Measurements from ENCODE around the gene SMPX.

SMPX gene

GRCh38 chrX:21659320-21659719 is 98.6 kb downstream of the SMPX start:
- Mint-ChIP-seq H3K27me3 (ENCODE audit: low read depth, poor library complexity) (no peaks in the 10 kb centered on the region), H3K27ac (no peak overlapping the region), H3K36me3 (ENCODE audit: low read depth) (peaks cover 17% of the 10 kb centered on the region), H3K9me3 (peaks cover 12% of the 10 kb centered on the region), H3K4me1 (no peaks in the 10 kb centered on the region), H3K4me3 (no peak overlapping the region)
- no peak for TF ChIP-seq CTCF (IDR thresholded peaks at IDR 0.05)
- DNase-seq: no peak

GRCh38 chrX:21658746-21659145 is 99.2 kb downstream of the SMPX start:
- Mint-ChIP-seq H3K36me3 (ENCODE audit: low read depth) (peaks cover 17% of the 10 kb centered on the region), H3K4me3 (no peak overlapping the region), H3K4me1 (no peaks in the 10 kb centered on the region), H3K27me3 (ENCODE audit: low read depth, poor library complexity) (no peaks in the 10 kb centered on the region), H3K27ac (no peak overlapping the region), H3K9me3 (peaks cover 12% of the 10 kb centered on the region)
- TF ChIP-seq CTCF (IDR thresholded peaks at IDR 0.05): no peak
- DNase-seq: no peak

DNA sequence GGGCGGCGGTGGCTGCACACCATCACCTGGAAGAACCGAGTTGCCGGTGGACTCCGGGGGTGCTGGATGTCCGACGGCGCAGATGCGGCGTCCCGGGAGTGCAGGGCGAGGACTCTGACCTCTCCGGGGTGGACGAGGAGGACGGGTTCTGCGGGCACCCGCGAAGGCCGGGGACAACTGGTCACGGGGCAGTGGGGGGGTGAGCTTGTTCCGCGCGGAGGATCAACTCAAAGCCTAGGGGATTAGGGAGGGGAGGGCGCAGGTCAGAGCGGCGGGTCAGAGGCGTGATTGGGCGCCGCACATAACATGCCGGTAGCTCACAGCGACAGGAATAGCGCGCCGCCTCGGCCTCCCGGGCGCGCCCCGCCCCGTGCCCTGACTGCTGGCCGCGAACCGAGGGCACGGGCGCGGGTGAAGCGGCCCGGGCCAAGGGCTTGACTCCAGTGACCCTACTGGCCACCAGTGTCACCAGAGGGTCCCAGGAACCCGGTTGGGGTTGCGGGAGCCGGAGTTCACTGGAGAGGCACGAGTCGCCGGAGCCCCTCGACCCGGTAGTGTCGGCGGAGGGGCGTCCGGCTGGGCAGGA is 99.7 kb downstream of the SMPX start, which contains the start of gene KLHL34:
KLHL34 (minus strand) TSS at position 179 of the 586 bp plus-strand sequence. CDS start 542 bp downstream, outside the sequence.
- H3K4me3 Mint-ChIP-seq: no peak within 1 kb of the TSS
- no peak for DNase-seq

GRCh38 chrX:21657318-21658151 is 100.4 kb downstream of the SMPX start:
- H3K4me1 Mint-ChIP-seq: no peaks in the 10 kb centered on the region
- H3K27me3 Mint-ChIP-seq (ENCODE audit: low read depth, poor library complexity): no peaks in the 10 kb centered on the region
- no peak overlapping the region for H3K27ac Mint-ChIP-seq
- H3K36me3 Mint-ChIP-seq (ENCODE audit: low read depth): peaks cover 17% of the 10 kb centered on the region
- no peak overlapping the region for H3K4me3 Mint-ChIP-seq
- peaks cover 12% of the 10 kb centered on the region for H3K9me3 Mint-ChIP-seq
- DNase-seq: no peak
- TF ChIP-seq CTCF (IDR thresholded peaks at IDR 0.05): no peak

More for the DNA sequence above, 99.7 kb downstream of the SMPX start, which contains the start of gene KLHL34:
- TF ChIP-seq CTCF (IDR thresholded peaks at IDR 0.05): no peak
- Mint-ChIP-seq H3K36me3 (ENCODE audit: low read depth) (peaks cover 17% of the 10 kb centered on the region), H3K27me3 (ENCODE audit: low read depth, poor library complexity) (no peaks in the 10 kb centered on the region), H3K4me1 (no peaks in the 10 kb centered on the region), H3K9me3 (peaks cover 12% of the 10 kb centered on the region), H3K27ac (no peak within 1 kb of the TSS)

DNA sequence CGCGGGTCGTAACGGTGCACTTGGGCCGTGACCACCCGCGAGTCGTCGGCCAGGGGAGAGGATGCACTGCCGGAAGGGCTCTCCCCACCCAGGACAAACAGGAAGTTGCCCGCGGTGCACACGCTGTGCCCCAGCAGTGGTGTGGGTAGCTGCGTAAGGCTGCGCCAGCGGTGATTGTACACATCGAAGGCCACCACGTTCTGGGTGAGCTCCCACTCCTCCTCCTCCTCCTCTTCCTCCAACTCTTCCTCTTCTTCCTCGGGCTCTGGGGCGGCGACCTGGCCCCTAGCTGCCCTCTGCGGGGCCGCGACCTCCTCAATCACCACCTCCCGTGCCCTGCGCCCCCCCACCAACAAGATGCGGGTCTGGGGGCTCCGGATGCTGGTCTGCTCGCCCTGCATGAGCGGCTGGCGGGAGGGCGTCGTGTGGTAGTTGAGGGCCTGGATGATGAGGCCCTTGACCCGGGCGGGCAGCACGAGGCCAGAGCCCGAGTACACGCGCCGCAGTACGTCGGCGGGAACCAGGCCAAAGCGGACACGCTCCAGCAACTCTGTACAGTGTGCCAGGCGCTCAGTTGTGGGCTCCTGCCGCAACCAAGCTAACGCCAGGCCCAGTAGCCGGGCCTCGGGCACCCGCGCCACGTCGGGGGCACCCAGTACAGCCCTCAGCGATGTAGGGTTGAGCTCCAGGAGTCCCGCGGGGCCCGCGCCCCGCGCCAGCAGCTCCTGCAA is 101.2 kb downstream of the SMPX start:
- no peak for TF ChIP-seq CTCF (IDR thresholded peaks at IDR 0.05)
- peaks cover 17% of the 10 kb centered on the region for H3K36me3 Mint-ChIP-seq (ENCODE audit: low read depth)
- H3K4me3 Mint-ChIP-seq: no peak overlapping the region
- no peaks in the 10 kb centered on the region for H3K4me1 Mint-ChIP-seq
- no peak for DNase-seq
- no peaks in the 10 kb centered on the region for H3K27me3 Mint-ChIP-seq (ENCODE audit: low read depth, poor library complexity)
- H3K27ac Mint-ChIP-seq: no peak overlapping the region
- H3K9me3 Mint-ChIP-seq: peaks cover 12% of the 10 kb centered on the region
